Upper lobe of left lung (tissue), 4 donors: ENCODE results near the gene PAK5.

Experiments used
- CTCF ChIP-seq, 6 experiments: fragments of 450-650 bp in 4 of 6; fragments of 200-600 bp in 2 of 6; sonication (generic) in 2 of 6; IDR thresholded peaks; one replicate each; pipeline ENCODE4 v1.5.1; 2016 to 2019; ENCODE audit warnings: antibody characterized with exemption in 6 of 6
- POLR2A ChIP-seq, 4 donors: fragments of 450-650 bp; IDR thresholded peaks; one replicate each; pipeline ENCODE4 v1.5.1; 2016 to 2017; ENCODE audit warnings: antibody characterized with exemption in 4 of 4, mild to moderate bottlenecking in 2 of 4

- no peak for TF ChIP-seq CTCF (IDR thresholded peaks at IDR 0.05)
- TF ChIP-seq POLR2A (IDR thresholded peaks at IDR 0.05), result no peak
Measured at GRCh38 chr20:9594284-9594875, 244.5 kb downstream of the PAK5 start.
